MCF 10A (cell line): ENCODE data around the gene CDK16. TPM values are rescaled to one million over a fixed set of nuclear protein-coding genes. Genes with fewer than 3 reads are reported as not detected.

Experiments used
- BruUV-seq: library from RNA; stranded (reverse); fragments of 400-500 nt; replicated peaks from 2 replicates; lab custom pipeline; 2021; lab: Mats Ljungman, UMichigan
- CTCF ChIA-PET: fragments of 300-600 bp; sonication (Branson Sonifier 250); formaldehyde crosslinking; extraction: SDS; loops from one replicate; lab custom pipeline; 2021; ENCODE audit warnings: antibody characterized with exemption, inconsistent platforms; lab: Yijun Ruan, JAX
- POLR2A ChIA-PET: fragments of 300-600, 350-650 bp; sonication (Branson Sonifier 250); formaldehyde crosslinking; extraction: SDS; loops from one replicate; lab custom pipeline; 2020; ENCODE audit warnings: antibody characterized with exemption, inconsistent platforms; lab: Yijun Ruan, JAX
- DNase-seq: peaks from one replicate; pipeline ENCODE4 v3.0.0-alpha.2; 2018; ENCODE audit not compliant: unreplicated experiment
- H3K27ac Mint-ChIP-seq: one replicate; pipeline ENCODE4 v1.8.0; 2022; ENCODE audit warnings: mild to moderate bottlenecking, low read depth, mixed read lengths; ENCODE audit not compliant: unreplicated experiment
- H3K27me3 Mint-ChIP-seq: one replicate; pipeline ENCODE4 v1.8.0; 2022; ENCODE audit warnings: mixed read lengths; ENCODE audit not compliant: insufficient read depth, unreplicated experiment
- H3K36me3 Mint-ChIP-seq: one replicate; pipeline ENCODE4 v1.8.0; 2022; ENCODE audit warnings: mild to moderate bottlenecking, moderate library complexity, mixed read lengths; ENCODE audit not compliant: insufficient read depth, unreplicated experiment
- H3K4me1 Mint-ChIP-seq: one replicate; pipeline ENCODE4 v1.8.0; 2022; ENCODE audit warnings: mixed read lengths; ENCODE audit not compliant: insufficient read depth, unreplicated experiment
- H3K4me3 Mint-ChIP-seq: one replicate; pipeline ENCODE4 v1.8.0; 2022; ENCODE audit warnings: mild to moderate bottlenecking, moderate library complexity, mixed read lengths; ENCODE audit not compliant: unreplicated experiment
- H3K9me3 Mint-ChIP-seq: one replicate; pipeline ENCODE4 v1.8.0; 2022; ENCODE audit warnings: mixed read lengths; ENCODE audit not compliant: unreplicated experiment
- CTCF ChIP-seq: fragments of 200-600 bp; IDR thresholded peaks from one replicate; pipeline ENCODE4 v1.8.0; 2022; ENCODE audit warnings: antibody characterized with exemption, mild to moderate bottlenecking; ENCODE audit not compliant: unreplicated experiment
- intact Hi-C: fragments of 100-400 bp; cut with micrococcal nuclease; formaldehyde crosslinking; loops from 2 replicates; pipeline ENCODE4 v1.14.1; 2022
- total RNA-seq: library from RNA; stranded (reverse); gene quantifications from 2 replicates; pipeline ENCODE4 v1.2.3, GENCODE V29; 2022

Gene CDK16
- total RNA-seq, 1 experiment from 2014 or later, result 138 TPM

- intact Hi-C loops, result no loop called here
- no peak overlapping the region for H3K27ac Mint-ChIP-seq
- H3K4me1 Mint-ChIP-seq, result peaks cover 19% of the 10 kb centered on the region
- no peaks in the 10 kb centered on the region for H3K9me3 Mint-ChIP-seq
- peaks cover 97% of the 10 kb centered on the region for H3K27me3 Mint-ChIP-seq
- DNase-seq, result no peak
- ChIA-PET CTCF (interaction anchor here (0.6 kb wide), 3 partner anchors 64 to 203 kb away, joined by 3 read pairs; no protein-coding TSS in a partner anchor), POLR2A (interaction anchor here (1.5 kb wide), 1 partner anchor 32 kb away, joined by 7 read pairs; the partner anchor contains the start of genes NDUFB11 and RBM10)
- no peak for TF ChIP-seq CTCF
- no peak overlapping the region for H3K4me3 Mint-ChIP-seq
- BruUV-seq, result no TSS peak
- peaks cover 59% of the 10 kb centered on the region for H3K36me3 Mint-ChIP-seq
Measured at GRCh38 chrX:47177079-47177478, 41.4 kb upstream of the CDK16 start.

GRCh38 chrX:47178337-47178736 is 40.1 kb upstream of the CDK16 start:
- no peak for DNase-seq
- no TSS peak for BruUV-seq
- Mint-ChIP-seq H3K27me3 (peaks cover 97% of the 10 kb centered on the region), H3K4me1 (peaks cover 19% of the 10 kb centered on the region), H3K9me3 (no peaks in the 10 kb centered on the region), H3K36me3 (peaks cover 49% of the 10 kb centered on the region), H3K4me3 (no peak overlapping the region), H3K27ac (peak overlapping the region; percentile 3)
- intact Hi-C loops, result no loop called here
- TF ChIP-seq CTCF, result no peak
- ChIA-PET CTCF (interaction anchor here (0.6 to 1.2 kb wide), 3 partner anchors 13 to 654 kb away, joined by 3 to 5 read pairs (median 3); no protein-coding TSS in a partner anchor), POLR2A (interaction anchor here (1.5 to 1.8 kb wide), 2 partner anchors 13 to 34 kb away, joined by 7 to 13 read pairs; partner anchors contain the start of genes NDUFB11 and RBM10)

GRCh38 chrX:47179221-47179927 is 39.1 kb upstream of the CDK16 start:
- BruUV-seq, result no TSS peak
- H3K4me1 Mint-ChIP-seq, result peaks cover 19% of the 10 kb centered on the region
- no peak for TF ChIP-seq CTCF
- H3K9me3 Mint-ChIP-seq, result no peaks in the 10 kb centered on the region
- CTCF ChIA-PET, result interaction anchor here (0.7 kb wide), 1 partner anchor 345 kb away, joined by 3 read pairs; no protein-coding TSS in a partner anchor
- no peak overlapping the region for H3K4me3 Mint-ChIP-seq
- POLR2A ChIA-PET, result interaction anchor here (0.6 to 1.8 kb wide), 5 partner anchors 9 to 997 kb away, joined by 3 to 13 read pairs (median 4); partner anchors contain the start of genes NDUFB11 and RBM10
- peak; percentile 84 for DNase-seq
- H3K27me3 Mint-ChIP-seq, result peaks cover 94% of the 10 kb centered on the region
- H3K27ac Mint-ChIP-seq, result no peak overlapping the region
- intact Hi-C loops, result no loop called here
- H3K36me3 Mint-ChIP-seq, result peaks cover 47% of the 10 kb centered on the region

- intact Hi-C loops, result no loop called here
- no peak overlapping the region for H3K27ac Mint-ChIP-seq
- ChIA-PET CTCF (no interaction called here), POLR2A (interaction anchor here (0.6 to 1.2 kb wide), 2 partner anchors 38 to 997 kb away, joined by 3 to 4 read pairs; no protein-coding TSS in a partner anchor)
- H3K9me3 Mint-ChIP-seq, result no peaks in the 10 kb centered on the region
- TF ChIP-seq CTCF, result no peak
- H3K27me3 Mint-ChIP-seq, result peaks cover 94% of the 10 kb centered on the region
- DNase-seq, result no peak
- H3K36me3 Mint-ChIP-seq, result peaks cover 47% of the 10 kb centered on the region
- H3K4me1 Mint-ChIP-seq, result peaks cover 19% of the 10 kb centered on the region
- BruUV-seq, result no TSS peak
- no peak overlapping the region for H3K4me3 Mint-ChIP-seq
Measured at GRCh38 chrX:47179928-47180255, 38.6 kb upstream of the CDK16 start.
